GM19099 (cell line): ENCODE data around the gene NECAB3.

Experiments
- POLR2A ChIP-seq: IDR thresholded peaks from 3 replicates; pipeline ENCODE4 v1.6.1; 2011; ENCODE audit warnings: low read depth; ENCODE audit not compliant: insufficient read length; ENCODE audit errors: extremely low read depth

Gene NECAB3

GRCh38 chr20:33703498-33704137 is 29.4 kb upstream of the NECAB3 start:
- no peak for TF ChIP-seq POLR2A

GRCh38 chr20:33702861-33703260 is 28.6 kb upstream of the NECAB3 start:
- no peak for TF ChIP-seq POLR2A

- TF ChIP-seq POLR2A: no peak
These were observed 27.6 kb upstream of the NECAB3 start for GRCh38 chr20:33701629-33702450.

GRCh38 chr20:33697129-33697528 is 22.9 kb upstream of the NECAB3 start:
- no peak for TF ChIP-seq POLR2A

- TF ChIP-seq POLR2A: no peak
These were observed 22.2 kb upstream of the NECAB3 start for GRCh38 chr20:33696448-33696847.

- TF ChIP-seq POLR2A: no peak
These were observed 20.4 kb upstream of the NECAB3 start for GRCh38 chr20:33694639-33695012.

- TF ChIP-seq POLR2A: no peak
These were observed 19.8 kb upstream of the NECAB3 start for GRCh38 chr20:33693741-33694638.

- no peak for TF ChIP-seq POLR2A
These were observed 19.1 kb upstream of the NECAB3 start for GRCh38 chr20:33693289-33693688.

GRCh38 chr20:33689973-33690372 is 15.7 kb upstream of the NECAB3 start:
- TF ChIP-seq POLR2A: no peak

GRCh38 chr20:33689493-33689892 is 15.3 kb upstream of the NECAB3 start:
- TF ChIP-seq POLR2A: no peak

GRCh38 chr20:33688938-33689424 is 14.8 kb upstream of the NECAB3 start:
- no peak for TF ChIP-seq POLR2A

GRCh38 chr20:33687993-33688937 is 14.0 kb upstream of the NECAB3 start:
- TF ChIP-seq POLR2A: no peak

GRCh38 chr20:33687370-33687915 is 13.2 kb upstream of the NECAB3 start:
- no peak for TF ChIP-seq POLR2A

GRCh38 chr20:33686984-33687366 is 12.7 kb upstream of the NECAB3 start:
- TF ChIP-seq POLR2A: no peak
